Natural killer cell treated with Interleukin-12 subunit alpha and Interleukin-12 subunit beta and Interleukin-15 and Interleukin-18, amount 100 ng/mL, for 72 hours (primary cell): ENCODE measurements around the gene NGF. TPM values are rescaled to one million over a fixed set of nuclear protein-coding genes. Genes with fewer than 3 reads are reported as not detected.

ENCODE experiments used
- ATAC-seq, 2 donors: fragments of 150-1000 bp; cut with Tn5 transposase in 1 of 2; sonication (Bioruptor Pico), chemical (Tn5 transposase) in 1 of 2; 2 replicates each; pipeline ENCODE4 v1.10.0; 2021
- DNase-seq: peaks from one replicate; pipeline ENCODE4 v3.0.0; 2022; ENCODE audit warnings: low spot score
- H3K27ac Mint-ChIP-seq, 2 donors: 1 replicate in 1 of 2; 2 replicates in 1 of 2; pipeline ENCODE4 v1.8.0; 2022; ENCODE audit warnings: mixed read lengths in 2 of 2, mild to moderate bottlenecking in 1 of 2, moderate library complexity in 1 of 2
- H3K27me3 Mint-ChIP-seq, 2 donors: 1 replicate in 1 of 2; 2 replicates in 1 of 2; pipeline ENCODE4 v1.8.0; 2022; ENCODE audit warnings: mixed read lengths in 2 of 2
- H3K36me3 Mint-ChIP-seq: one replicate; pipeline ENCODE4 v1.8.0; 2022; ENCODE audit warnings: mixed read lengths
- H3K4me1 Mint-ChIP-seq, 2 donors: 1 replicate in 1 of 2; 2 replicates in 1 of 2; pipeline ENCODE4 v1.8.0; 2022; ENCODE audit warnings: low read depth in 2 of 2, mixed read lengths in 2 of 2, mild to moderate bottlenecking in 1 of 2
- H3K4me3 Mint-ChIP-seq: one replicate; pipeline ENCODE4 v1.8.0; 2022; ENCODE audit warnings: mixed read lengths
- H3K9me3 Mint-ChIP-seq: 2 replicates; pipeline ENCODE4 v1.8.0; 2022; ENCODE audit warnings: mixed read lengths
- total RNA-seq, 2 donors: library from RNA; stranded (reverse); gene quantifications; one replicate each; pipeline ENCODE4 v1.2.3, GENCODE V29; 2022

Gene NGF
- total RNA-seq, 2 donors from 2014 or later = not detected

- H3K4me1 Mint-ChIP-seq = no peaks in the 10 kb centered on the region
- DNase-seq (no peak), ATAC-seq (no peak)
- H3K36me3 Mint-ChIP-seq = no peaks in the 10 kb centered on the region
- no peak overlapping the region for H3K4me3 Mint-ChIP-seq
- no peak overlapping the region for H3K27ac Mint-ChIP-seq
- no peaks in the 10 kb centered on the region for H3K9me3 Mint-ChIP-seq
- peaks cover 2 to 7% of the 10 kb centered on the region in 2 donors for H3K27me3 Mint-ChIP-seq
Observed at GRCh38 chr1:115355069-115355468, 17.0 kb upstream of the NGF start.

- Mint-ChIP-seq H3K4me1 (no peaks in the 10 kb centered on the region), H3K27ac (no peak overlapping the region), H3K27me3 (peaks cover 2 to 12% of the 10 kb centered on the region in 2 donors), H3K9me3 (no peaks in the 10 kb centered on the region), H3K4me3 (no peak overlapping the region), H3K36me3 (no peaks in the 10 kb centered on the region)
- DNase-seq (no peak), ATAC-seq (no peak)
Observed at GRCh38 chr1:115351143-115351542, 13.1 kb upstream of the NGF start.

- Mint-ChIP-seq H3K27ac (no peak overlapping the region), H3K36me3 (no peaks in the 10 kb centered on the region), H3K9me3 (no peaks in the 10 kb centered on the region), H3K27me3 (peaks cover 7 to 12% of the 10 kb centered on the region in 2 donors), H3K4me1 (no peaks in the 10 kb centered on the region), H3K4me3 (no peak overlapping the region)
- no peak for ATAC-seq
- no peak for DNase-seq
Observed at GRCh38 chr1:115348636-115349035, 10.6 kb upstream of the NGF start.

GRCh38 chr1:115347282-115347681 is 9.2 kb upstream of the NGF start:
- ATAC-seq = no peak
- Mint-ChIP-seq H3K4me1 (no peaks in the 10 kb centered on the region), H3K9me3 (no peaks in the 10 kb centered on the region)

GRCh38 chr1:115343200-115343737 is 5.2 kb upstream of the NGF start:
- DNase-seq = no peak
- H3K9me3 Mint-ChIP-seq = no peaks in the 10 kb centered on the region
- no peaks in the 10 kb centered on the region for H3K36me3 Mint-ChIP-seq
- no peaks in the 10 kb centered on the region for H3K4me1 Mint-ChIP-seq
- no peak for ATAC-seq
- H3K27ac Mint-ChIP-seq = no peak overlapping the region
- no peak overlapping the region for H3K4me3 Mint-ChIP-seq
- peaks cover 18 to 41% of the 10 kb centered on the region in 2 donors for H3K27me3 Mint-ChIP-seq

More at GRCh38 chr1:115347282-115347681, 9.2 kb upstream of the NGF start:
- no peak for DNase-seq
- Mint-ChIP-seq H3K27ac (no peak overlapping the region), H3K36me3 (no peaks in the 10 kb centered on the region), H3K4me3 (no peak overlapping the region), H3K27me3 (peaks cover 9 to 16% of the 10 kb centered on the region in 2 donors)

GRCh38 chr1:115341948-115342347 is 3.9 kb upstream of the NGF start:
- Mint-ChIP-seq H3K27me3 (peaks cover 20 to 39% of the 10 kb centered on the region in 2 donors), H3K9me3 (no peaks in the 10 kb centered on the region), H3K4me1 (no peaks in the 10 kb centered on the region), H3K36me3 (no peaks in the 10 kb centered on the region), H3K4me3 (no peak overlapping the region), H3K27ac (no peak overlapping the region)
- DNase-seq = no peak
- no peak for ATAC-seq

GRCh38 chr1:115340879-115341278 is 2.8 kb upstream of the NGF start:
- peaks cover 27 to 36% of the 10 kb centered on the region in 2 donors for H3K27me3 Mint-ChIP-seq
- H3K36me3 Mint-ChIP-seq = no peaks in the 10 kb centered on the region
- no peaks in the 10 kb centered on the region for H3K9me3 Mint-ChIP-seq

GRCh38 chr1:115338457-115338820 is 390 bp upstream of the NGF start:
- Mint-ChIP-seq H3K9me3 (no peaks in the 10 kb centered on the region), H3K27me3 (peaks cover 25 to 43% of the 10 kb centered on the region in 2 donors), H3K27ac (no peak overlapping the region), H3K36me3 (no peaks in the 10 kb centered on the region), H3K4me1 (peaks cover 0 to 5% of the 10 kb centered on the region in 2 donors), H3K4me3 (no peak overlapping the region)
- ATAC-seq = no peak
- DNase-seq = no peak

More at GRCh38 chr1:115340879-115341278, 2.8 kb upstream of the NGF start:
- ATAC-seq (no peak), DNase-seq (no peak)
- Mint-ChIP-seq H3K4me3 (no peak overlapping the region), H3K27ac (no peak overlapping the region), H3K4me1 (no peaks in the 10 kb centered on the region)

GRCh38 chr1:115337276-115337632 is 795 bp downstream of the NGF start:
- Mint-ChIP-seq H3K4me1 (peaks cover 0 to 5% of the 10 kb centered on the region in 2 donors), H3K9me3 (no peaks in the 10 kb centered on the region), H3K27me3 (peaks cover 27 to 47% of the 10 kb centered on the region in 2 donors), H3K4me3 (no peak overlapping the region), H3K27ac (no peak overlapping the region), H3K36me3 (no peaks in the 10 kb centered on the region)
- ATAC-seq = no peak
- DNase-seq = no peak

GRCh38 chr1:115336741-115337140 is 1.3 kb downstream of the NGF start:
- DNase-seq (no peak), ATAC-seq (no peak)
- no peaks in the 10 kb centered on the region for H3K36me3 Mint-ChIP-seq
- H3K27ac Mint-ChIP-seq = no peak overlapping the region
- H3K4me1 Mint-ChIP-seq = peaks cover 0 to 5% of the 10 kb centered on the region in 2 donors
- H3K9me3 Mint-ChIP-seq = no peaks in the 10 kb centered on the region
- no peak overlapping the region for H3K4me3 Mint-ChIP-seq
- H3K27me3 Mint-ChIP-seq = peaks cover 25 to 42% of the 10 kb centered on the region in 2 donors

GRCh38 chr1:115332813-115333608 is 5.0 kb downstream of the NGF start:
- no peak overlapping the region for H3K4me3 Mint-ChIP-seq
- no peaks in the 10 kb centered on the region for H3K36me3 Mint-ChIP-seq
- H3K27me3 Mint-ChIP-seq = peaks cover 22 to 27% of the 10 kb centered on the region in 2 donors
- peaks cover 0 to 5% of the 10 kb centered on the region in 2 donors for H3K4me1 Mint-ChIP-seq
- no peaks in the 10 kb centered on the region for H3K9me3 Mint-ChIP-seq
- ATAC-seq = no peak
- no peak overlapping the region for H3K27ac Mint-ChIP-seq
- DNase-seq = no peak

GRCh38 chr1:115331558-115332331 is 6.3 kb downstream of the NGF start:
- Mint-ChIP-seq H3K4me1 (peaks cover 0 to 5% of the 10 kb centered on the region in 2 donors), H3K4me3 (no peak overlapping the region), H3K9me3 (no peaks in the 10 kb centered on the region), H3K36me3 (no peaks in the 10 kb centered on the region), H3K27me3 (peaks cover 22 to 27% of the 10 kb centered on the region in 2 donors), H3K27ac (no peak overlapping the region)
- DNase-seq = no peak
- no peak for ATAC-seq

GRCh38 chr1:115330480-115331013 is 7.5 kb downstream of the NGF start:
- H3K27ac Mint-ChIP-seq = no peak overlapping the region
- DNase-seq (no peak), ATAC-seq (no peak)
- no peaks in the 10 kb centered on the region for H3K36me3 Mint-ChIP-seq
- no peak overlapping the region for H3K4me3 Mint-ChIP-seq
- H3K27me3 Mint-ChIP-seq = peaks cover 27 to 28% of the 10 kb centered on the region in 2 donors
- H3K9me3 Mint-ChIP-seq = no peaks in the 10 kb centered on the region
- peaks cover 0 to 5% of the 10 kb centered on the region in 2 donors for H3K4me1 Mint-ChIP-seq

- Mint-ChIP-seq H3K27ac (no peak overlapping the region), H3K36me3 (no peaks in the 10 kb centered on the region), H3K27me3 (peaks cover 29 to 34% of the 10 kb centered on the region in 2 donors), H3K4me1 (peaks cover 0 to 5% of the 10 kb centered on the region in 2 donors), H3K4me3 (no peak overlapping the region), H3K9me3 (no peaks in the 10 kb centered on the region)
- DNase-seq = no peak
- no peak for ATAC-seq
Observed at GRCh38 chr1:115329965-115330364, 8.1 kb downstream of the NGF start.
